HG02678 (cell line): ENCODE measurements around the gene HCFC2.

Source experiments
- ATAC-seq: cut with Tn5 transposase; IDR thresholded peaks from one replicate; pipeline ENCODE4 v1.9.1; 2021; ENCODE audit warnings: mild to moderate bottlenecking, moderate library complexity; ENCODE audit not compliant: unreplicated experiment

Gene HCFC2

DNA sequence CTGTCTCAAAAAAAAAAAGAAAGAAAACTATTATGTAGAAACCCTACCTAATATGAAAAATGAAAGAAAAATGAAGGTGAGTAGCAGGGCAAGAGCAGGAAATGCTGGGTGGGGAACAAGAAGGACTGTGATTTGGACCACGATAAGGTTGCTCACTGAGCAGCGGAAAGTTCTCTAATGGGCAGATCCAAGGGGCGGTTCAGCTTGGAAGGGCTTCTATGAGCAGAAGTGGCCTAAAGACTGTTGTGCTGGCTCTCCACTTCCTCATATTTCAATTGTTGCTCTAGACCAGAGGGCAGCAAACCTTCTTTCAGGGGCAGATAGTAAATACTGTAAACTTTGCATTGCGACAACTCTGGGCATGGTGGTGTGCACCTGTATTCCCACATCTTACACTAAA lies 90.0 kb downstream of the HCFC2 start:
- no peak for ATAC-seq

DNA sequence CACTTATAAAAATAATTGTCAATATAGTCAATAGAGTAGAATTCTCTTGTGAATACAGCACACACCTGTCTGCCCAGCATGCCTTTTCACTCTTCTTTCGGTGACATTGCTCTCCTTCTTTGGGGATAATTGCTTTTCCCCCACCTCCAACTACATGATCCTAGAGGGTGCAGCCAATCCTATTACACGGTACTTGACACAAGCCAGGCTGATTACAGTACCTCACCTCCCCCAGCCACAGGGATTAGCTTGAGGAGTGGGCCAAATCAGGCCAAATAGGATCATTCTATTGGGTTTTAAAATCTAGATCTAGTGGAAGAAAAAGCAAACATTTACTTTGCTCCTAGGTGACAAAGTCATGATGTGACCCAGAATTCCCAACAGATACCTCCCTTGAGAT lies 90.5 kb downstream of the HCFC2 start:
- ATAC-seq: no peak
